ENCODE results near the gene FBXO17.

FBXO17 gene

DNA sequence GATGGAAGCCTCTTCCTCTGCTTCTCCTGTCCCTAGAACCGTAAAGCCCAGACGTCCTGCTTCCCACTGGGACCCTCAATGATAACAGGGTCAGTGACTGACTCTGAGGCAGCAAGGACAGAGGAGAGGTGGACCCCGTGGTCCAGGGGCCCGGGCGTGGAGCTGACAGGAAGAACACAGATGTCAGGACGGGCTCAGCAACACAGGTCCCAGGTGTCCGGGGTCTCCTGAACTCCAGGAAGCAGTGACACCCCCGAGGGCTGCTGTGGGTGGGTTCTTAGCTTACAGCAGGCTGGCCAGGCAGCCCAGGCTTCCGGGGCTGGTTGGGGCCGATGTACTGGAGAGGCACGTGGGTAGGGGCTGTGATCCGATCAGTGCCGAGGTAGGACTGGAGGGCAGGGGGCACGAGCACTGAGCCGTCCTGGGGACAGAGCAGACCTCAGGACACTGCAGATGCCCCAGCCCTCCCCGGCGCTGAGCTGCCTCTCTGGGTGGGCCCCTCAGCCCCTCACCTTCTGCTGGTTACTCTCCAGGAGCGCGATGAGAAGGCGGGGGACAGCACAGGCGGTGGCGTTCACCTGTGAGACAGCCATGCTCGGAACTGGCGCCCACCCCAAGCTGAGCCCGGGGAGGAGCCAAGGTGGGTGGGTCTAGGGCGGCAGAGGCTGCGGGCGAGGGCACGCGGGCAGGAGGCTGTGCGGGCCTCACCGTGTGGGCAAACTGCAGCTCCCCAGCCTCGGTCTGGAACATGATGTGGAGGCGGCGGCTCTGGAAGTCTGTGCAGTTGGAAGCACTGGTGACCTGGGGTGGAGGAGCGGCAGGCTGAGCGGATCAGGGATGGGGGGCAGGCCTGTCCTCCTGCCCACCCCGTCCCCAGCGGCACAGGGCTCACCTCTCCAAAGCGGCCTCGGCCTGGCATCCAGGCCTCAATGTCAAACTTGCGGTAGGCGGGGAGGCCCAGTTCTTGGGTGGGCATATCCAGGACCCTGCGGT lies 59.9 kb downstream of the FBXO17 start:
- no peak for DNase-seq

GRCh38 chr19:38913958-38914357 lies 61.6 kb downstream of the FBXO17 start:
- no peak for DNase-seq

DNA sequence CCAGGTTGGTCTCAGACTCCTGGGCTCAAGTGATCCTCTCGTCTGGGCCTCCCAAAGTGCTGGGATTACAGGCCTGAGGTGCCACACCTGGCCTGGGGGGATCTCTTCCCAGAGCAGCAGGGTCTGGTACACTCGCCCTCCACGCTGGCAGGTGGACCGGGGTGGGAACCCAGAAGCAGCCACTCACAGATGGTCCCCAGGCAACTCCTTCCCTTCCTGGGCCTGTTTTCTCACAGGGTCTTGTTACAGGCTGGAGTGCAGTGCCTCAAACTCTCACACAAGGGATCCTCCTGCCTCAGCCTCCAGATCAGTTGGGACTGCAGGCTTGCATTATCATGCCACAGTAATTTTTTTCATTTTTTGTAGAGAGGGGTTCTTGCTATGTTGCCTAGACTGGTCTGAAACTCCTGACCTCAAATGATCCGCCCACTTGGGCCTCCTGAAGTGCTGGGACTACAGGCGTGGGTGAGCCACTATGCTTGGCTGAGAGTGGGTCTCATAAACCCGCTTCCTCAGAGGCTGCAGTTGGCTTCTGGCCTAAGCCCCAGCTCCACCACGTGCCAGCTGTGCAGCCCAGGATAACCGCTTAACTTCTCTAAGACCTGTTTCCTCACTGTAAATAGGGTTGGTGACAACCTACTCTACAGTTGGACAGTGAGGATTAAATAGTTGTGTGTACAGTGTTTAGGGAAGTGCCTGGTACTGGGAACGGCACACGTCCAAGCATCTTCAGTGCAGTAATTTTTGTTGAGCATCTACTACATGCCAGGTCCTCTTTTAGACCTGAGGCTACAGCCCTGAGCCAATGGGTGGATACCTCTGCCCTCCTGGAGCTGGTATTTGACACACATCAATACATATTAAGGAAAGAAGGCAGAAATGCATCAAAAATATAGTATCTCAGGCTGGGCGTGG lies 62.7 kb downstream of the FBXO17 start:
- no peak for DNase-seq

- DNase-seq: no peak
Observed at GRCh38 chr19:38911388-38912001, 64.0 kb downstream of the FBXO17 start.

DNA sequence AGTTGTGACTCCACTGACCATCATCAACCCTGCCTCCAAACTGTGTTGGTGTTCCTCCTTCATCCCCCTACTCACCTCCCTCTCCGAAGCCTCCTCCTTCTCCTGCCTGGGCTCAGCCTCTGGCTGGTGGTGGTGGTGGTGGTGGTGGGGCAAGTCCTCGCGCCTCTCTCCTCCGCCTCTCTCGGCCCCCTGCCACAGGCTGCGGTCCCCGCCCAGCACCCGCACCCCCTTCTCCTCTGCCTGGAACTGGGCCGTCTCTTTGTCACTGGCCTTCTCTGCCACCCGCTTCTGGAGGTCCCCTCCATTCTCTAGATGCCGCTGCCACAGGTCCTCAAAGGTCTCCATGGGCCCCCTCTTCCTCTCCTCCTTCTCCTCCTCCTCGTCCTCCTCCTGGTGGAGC lies 65.1 kb downstream of the FBXO17 start:
- no peak for DNase-seq

DNA sequence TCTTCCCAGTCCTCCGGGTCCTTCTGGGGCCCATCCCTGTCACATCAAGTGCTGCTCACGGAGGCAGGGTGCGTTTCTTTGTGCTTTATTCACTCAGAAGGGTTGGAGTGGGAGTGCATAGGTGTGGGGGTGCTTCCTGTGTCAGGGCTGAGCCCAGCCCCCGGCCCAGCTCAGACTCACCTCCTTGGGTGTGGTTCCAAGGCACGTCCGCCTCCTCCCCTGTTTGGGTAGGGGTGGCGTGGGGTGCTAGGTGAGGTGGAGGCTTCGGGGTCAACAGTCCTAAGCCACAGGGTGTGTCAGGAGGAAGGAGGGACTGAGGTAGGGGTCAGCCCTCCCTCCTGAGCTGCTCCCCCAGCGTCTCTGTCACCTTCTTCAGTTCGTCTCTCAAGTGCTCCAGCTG lies 66.6 kb downstream of the FBXO17 start:
- no peak for DNase-seq

- no peak for DNase-seq
Observed at GRCh38 chr19:38907670-38908069, 67.9 kb downstream of the FBXO17 start.

DNA sequence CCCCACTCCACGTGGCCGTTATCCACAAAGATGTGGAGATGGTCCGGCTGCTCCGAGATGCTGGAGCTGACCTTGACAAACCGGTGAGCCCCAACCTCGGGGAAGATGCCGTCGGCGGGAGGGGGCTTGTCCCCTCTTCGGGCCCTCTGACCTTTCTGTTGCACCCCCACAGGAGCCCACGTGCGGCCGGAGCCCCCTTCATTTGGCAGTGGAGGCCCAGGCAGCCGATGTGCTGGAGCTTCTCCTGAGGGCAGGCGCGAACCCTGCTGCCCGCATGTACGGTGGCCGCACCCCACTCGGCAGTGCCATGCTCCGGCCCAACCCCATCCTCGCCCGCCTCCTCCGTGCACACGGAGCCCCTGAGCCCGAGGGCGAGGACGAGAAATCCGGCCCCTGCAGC lies 68.3 kb downstream of the FBXO17 start:
- no peak for DNase-seq

GRCh38 chr19:38905620-38906019 lies 69.9 kb downstream of the FBXO17 start:
- DNase-seq: no peak

- no peak for DNase-seq
Observed at GRCh38 chr19:38904581-38905539, 70.7 kb downstream of the FBXO17 start.

DNA sequence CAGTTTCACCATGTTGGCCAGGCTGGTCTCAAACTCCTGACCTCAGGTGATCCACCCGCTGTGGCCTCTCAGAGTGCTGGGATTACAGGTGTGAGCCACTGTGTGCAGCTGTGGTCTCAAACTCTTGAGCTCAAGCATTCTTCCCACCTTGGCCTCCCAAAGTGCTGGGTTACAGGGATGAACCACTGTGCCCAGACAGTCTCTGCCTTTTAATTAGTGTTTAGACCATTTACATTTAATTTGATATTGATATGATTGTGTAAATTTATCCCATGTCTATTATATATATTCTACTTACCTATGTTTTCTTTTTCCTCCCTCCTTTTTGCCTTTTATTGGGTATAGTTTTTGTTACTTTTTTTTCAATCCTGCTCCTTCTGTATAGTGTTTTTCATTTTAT lies 73.9 kb downstream of the FBXO17 start:
- no peak for DNase-seq

DNA sequence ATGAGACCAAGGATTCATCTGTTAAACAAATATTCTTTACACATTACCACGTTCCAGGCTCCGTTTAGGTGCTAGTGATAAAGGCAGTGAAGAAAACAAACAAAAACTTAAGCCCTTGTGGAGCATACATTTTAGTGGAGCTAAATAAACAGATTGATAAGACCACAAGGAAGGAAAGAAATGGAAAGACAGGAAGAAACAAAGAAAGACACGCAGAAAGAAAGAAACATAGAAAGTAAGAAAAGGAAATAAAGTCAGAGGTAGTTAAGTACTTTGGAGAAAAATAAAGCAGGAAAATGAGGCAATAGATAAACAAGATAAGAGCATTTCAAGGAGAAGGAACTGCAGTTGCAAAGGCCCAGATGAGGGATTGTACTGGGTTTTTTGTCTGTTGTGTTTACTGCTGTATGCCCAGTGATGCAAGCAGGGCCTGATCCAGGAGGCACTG lies 74.8 kb downstream of the FBXO17 start:
- no peak for DNase-seq

GRCh38 chr19:38900202-38900629 lies 75.3 kb downstream of the FBXO17 start:
- DNase-seq: no peak

DNA sequence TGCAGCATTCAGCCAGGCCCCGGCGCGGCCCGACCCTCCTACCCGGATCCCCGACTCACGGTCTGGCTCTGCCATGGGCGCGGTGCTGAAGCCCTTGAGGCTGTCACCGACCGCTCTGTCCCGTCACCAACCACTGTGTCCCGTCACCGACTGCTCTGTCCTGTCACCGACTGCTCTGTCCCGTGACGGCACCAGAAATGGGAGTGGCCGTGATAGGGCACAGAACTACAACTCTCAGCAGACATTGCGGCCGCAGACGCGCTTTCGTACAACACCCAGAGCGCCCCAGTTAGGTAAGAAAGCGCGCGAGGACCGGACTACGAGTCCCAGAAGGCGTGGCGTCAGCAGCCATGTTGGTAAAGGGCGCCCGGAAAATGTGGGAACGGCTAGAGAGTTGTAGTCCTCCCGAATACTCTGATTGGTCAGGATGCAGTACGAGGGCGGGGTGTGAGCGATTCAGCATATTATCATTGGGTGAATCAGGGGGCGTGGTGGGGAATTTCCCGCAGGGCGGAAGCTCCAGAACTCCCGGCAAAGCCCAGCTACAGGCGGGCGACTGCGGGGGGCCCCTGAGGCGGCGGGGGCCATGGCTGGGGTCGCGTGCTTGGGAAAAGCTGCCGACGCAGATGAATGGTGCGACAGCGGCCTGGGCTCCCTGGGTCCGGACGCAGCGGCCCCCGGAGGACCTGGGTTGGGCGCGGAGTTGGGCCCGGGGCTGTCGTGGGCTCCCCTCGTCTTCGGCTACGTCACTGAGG lies 75.9 kb downstream of the FBXO17 start, which contains the start of the genes NFKBIB and SIRT2:
Gene NFKBIB (plus strand): TSS at position 523 of the 755 bp plus-strand sequence. CDS start 64 bp downstream, at position 587.
Gene SIRT2 (minus strand): TSS at position 172 of the 755 bp plus-strand sequence. CDS start 97 bp downstream, at position 75.
- DNase-seq: peak; percentile 99

DNA sequence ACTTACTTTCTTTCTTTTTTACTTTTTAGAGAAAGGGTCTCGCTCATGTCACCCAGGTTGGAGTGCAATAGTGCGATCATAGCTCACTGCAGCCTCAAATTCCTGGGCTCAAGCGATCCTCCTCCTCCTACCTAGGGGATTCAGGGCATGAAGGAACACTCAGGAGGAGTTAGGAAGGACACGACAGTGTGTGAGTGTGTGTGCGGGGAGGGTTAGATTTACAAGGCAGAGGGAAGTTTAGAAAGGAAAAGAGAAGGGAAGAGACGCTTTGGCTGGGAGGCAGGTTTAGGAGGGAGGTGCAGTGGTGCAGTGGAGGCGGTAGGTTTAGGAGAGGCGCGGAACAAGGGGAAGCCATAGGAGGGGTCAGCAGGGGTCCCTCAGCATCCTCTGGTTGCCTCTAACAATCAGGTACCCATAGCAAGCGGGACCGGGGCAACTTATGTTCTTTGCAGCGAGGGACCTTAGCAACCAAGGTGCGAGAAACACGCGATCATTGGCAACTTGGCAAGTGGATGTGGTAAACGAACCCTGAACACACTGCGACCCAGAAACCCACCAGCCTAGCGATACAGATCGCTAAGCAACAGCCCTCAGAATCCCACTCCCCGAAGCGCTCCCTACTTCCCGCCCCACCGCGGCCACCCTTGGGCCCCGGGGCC lies 76.6 kb downstream of the FBXO17 start:
- no peak for DNase-seq

GRCh38 chr19:38894968-38895367 lies 80.6 kb downstream of the FBXO17 start:
- no peak for DNase-seq

DNA sequence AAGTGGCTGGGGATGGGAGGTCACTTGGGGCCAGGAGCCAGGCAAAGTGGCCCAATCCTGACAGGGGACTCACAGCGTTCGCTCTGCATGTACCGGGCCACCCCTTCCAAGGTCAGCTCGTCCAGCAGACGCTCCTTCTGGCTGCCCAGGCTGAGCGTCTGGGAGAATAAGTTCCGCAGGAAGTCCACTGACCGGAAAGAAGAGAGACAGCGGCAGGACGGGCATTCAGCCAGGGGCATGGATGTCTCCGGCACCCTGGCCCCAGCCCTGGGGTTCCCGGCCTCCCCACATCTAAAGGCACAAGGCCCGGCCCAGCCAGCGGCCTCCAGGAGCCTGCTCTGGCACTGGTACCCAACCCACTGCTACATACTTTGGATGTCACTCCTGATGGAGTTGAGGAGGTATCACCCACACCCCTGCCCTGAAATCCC lies 82.2 kb downstream of the FBXO17 start:
- DNase-seq: no peak

GRCh38 chr19:38892841-38893240 lies 82.7 kb downstream of the FBXO17 start:
- DNase-seq: no peak

GRCh38 chr19:38891771-38892170 lies 83.8 kb downstream of the FBXO17 start:
- no peak for DNase-seq

All from activated naive CD4-positive, alpha-beta T cell treated with Interleukin-2 at 50 U/mL for 16 hours (primary cell).